ENCODE measurements around the gene KLRC4. TPM values are rescaled to one million over a fixed set of nuclear protein-coding genes. Genes with fewer than 3 reads are reported as not detected.
"Not testable (repeated sequence)": the region's sequence is repeated elsewhere in the genome, so short reads cannot be mapped to it uniquely, and the experiment has no call there.

KLRC4 gene
- total RNA-seq, 2 donors from 2014 or later, result not detected

DNA sequence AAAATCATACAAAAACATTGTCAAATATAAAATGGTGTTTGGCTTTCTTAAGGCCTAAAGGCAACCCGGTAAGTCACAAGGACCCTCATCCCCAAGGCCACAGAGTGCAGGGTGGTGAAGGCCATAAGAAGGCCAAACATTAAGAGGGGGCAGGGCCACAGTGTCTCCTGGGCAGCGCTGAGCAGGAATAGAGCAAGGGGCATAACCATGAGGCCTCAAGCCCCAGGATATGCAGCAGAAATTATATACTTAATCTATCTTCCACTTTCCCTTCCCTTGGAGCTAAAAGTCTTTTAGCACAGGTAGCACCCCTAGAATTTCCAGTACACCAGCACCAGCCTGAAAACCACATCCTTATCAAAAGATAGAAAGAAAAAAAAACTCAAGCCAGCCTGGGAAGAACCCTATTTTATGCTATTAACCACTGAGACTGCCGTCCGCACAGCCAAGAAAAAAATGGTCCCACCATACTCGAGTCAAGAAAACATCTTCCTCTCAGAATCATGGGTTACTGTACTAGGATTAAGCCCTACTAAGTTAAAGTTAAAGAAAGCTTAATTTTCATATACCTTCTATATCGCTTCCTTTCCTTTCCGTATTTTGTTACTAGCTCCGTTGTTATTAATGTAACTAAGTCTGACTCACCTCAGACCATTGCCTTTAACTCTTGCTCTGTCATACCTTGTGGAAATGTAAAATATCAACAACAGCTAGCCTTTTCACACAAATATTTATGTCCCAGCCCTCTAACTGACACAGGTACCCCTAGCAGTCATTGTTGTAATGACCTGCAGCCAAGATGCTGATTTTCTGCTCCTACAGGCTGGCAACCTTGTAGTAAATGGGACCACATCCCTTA is 39.8 kb downstream of the KLRC4 start:
- Histone ChIP-seq H3K4me3 (no peak overlapping the region), H3K9me3 (no peaks in the 10 kb centered on the region), H3K27me3 (no peaks in the 10 kb centered on the region), H3K4me1 (peaks cover 0 to 12% of the 10 kb centered on the region in 2 donors), H3K36me3 (no peaks in the 10 kb centered on the region), H3K27ac (no peak overlapping the region)
- TF ChIP-seq, protein P1, sequence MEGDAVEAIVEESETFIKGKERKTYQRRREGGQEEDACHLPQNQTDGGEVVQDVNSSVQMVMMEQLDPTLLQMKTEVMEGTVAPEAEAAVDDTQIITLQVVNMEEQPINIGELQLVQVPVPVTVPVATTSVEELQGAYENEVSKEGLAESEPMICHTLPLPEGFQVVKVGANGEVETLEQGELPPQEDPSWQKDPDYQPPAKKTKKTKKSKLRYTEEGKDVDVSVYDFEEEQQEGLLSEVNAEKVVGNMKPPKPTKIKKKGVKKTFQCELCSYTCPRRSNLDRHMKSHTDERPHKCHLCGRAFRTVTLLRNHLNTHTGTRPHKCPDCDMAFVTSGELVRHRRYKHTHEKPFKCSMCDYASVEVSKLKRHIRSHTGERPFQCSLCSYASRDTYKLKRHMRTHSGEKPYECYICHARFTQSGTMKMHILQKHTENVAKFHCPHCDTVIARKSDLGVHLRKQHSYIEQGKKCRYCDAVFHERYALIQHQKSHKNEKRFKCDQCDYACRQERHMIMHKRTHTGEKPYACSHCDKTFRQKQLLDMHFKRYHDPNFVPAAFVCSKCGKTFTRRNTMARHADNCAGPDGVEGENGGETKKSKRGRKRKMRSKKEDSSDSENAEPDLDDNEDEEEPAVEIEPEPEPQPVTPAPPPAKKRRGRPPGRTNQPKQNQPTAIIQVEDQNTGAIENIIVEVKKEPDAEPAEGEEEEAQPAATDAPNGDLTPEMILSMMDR (IDR thresholded peaks at IDR 0.05), result no peak
- no peak for DNase-seq (ENCODE audit: low spot score)

DNA sequence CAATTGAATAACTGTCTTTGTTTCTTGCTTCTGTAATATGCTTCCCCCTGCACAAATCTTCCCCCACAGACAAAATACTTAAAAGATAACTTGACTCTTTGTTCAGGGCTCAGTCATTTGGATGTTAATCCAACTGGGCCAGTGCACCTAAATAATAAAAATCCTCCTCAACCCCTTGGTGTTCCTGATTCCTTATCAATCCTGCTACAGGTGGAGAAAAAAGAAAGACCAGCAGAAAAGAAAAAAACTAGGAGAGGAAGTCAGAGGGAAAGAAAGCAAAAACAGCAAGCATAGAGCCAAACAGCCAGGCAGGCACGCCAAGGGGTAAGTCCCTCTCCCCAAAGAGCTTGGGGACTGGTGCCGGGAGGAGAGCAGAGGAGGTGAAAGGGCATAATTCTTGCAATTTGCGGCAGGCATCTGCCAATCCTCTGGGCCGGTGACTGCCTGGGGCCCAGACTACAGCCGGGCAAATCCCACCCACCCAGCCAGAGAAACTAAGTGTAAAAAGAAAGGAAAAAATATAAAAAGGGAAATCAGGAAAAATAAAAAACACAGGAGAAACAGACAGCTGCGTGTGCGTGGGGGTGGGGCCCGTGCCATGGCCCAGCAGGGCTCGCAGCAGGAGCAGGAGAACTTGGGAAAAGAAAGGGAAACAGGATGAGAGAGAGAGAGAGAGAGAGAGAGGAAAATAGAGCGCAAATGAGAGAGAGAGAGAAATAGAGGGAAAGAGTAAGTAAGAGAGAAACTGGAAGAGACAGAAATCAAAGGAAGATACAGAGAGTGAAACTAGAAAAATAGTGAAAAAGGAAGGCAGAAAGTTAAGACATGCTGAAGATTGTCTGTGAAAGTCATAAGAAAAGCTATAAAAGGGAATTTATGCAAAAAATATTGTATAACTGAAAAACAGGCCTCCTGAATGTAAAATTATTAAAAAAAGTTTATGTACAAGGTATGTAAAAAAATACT is 41.1 kb downstream of the KLRC4 start:
- no peak for DNase-seq (ENCODE audit: low spot score)
- Histone ChIP-seq H3K4me3 (peak overlapping the region in 1 of 2 donors; percentile 4), H3K9me3 (no peaks in the 10 kb centered on the region)

DNA sequence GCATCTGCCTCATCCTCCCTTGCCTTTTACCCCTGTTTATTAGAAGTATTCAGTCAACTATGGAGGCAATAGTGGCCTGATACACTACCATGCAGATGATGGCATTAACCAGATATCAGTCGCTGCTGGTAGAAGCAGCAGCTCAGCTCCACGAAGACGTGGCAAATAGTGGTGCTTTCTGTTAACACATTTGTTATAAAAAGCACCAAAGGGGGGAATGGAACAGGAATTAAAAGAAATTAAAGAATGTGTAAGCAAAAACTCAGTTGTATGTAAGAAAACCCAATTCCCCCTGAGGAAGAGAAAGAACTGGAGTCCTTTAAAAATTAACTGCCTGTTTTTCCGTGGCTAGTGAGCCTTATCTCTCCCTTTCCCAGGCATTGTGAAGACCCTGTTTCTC is 41.8 kb downstream of the KLRC4 start:
- peaks cover 0 to 12% of the 10 kb centered on the region in 2 donors for H3K4me1 ChIP-seq

More for the DNA sequence above, 41.1 kb downstream of the KLRC4 start:
- Histone ChIP-seq H3K27ac (peak overlapping the region; percentile 38 to 61), H3K27me3 (no peaks in the 10 kb centered on the region), H3K36me3 (no peaks in the 10 kb centered on the region), H3K4me1 (peaks cover 0 to 12% of the 10 kb centered on the region in 2 donors)
- TF ChIP-seq, protein P1 (IDR thresholded peaks at IDR 0.05), result no peak

DNA sequence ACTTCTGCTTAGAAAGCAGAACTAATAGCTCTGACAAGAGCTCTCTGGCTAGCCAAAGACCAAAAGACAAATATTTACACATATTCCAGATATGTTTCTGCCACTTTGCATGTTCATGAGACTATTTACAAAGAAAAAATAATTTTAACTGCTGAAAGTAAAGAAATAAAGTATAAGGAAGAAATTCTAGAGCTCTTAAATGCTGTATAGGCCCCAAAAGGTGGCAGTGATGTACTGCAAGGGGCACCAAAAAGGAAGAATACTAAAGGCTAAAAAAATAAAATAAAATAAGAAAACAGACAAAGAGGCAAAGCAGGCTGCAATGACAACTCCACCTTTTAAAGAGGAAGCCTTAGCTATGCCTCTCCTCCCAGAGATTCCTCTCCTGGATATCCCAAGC is 42.7 kb downstream of the KLRC4 start:
- H3K4me1 ChIP-seq, result peaks cover 0 to 13% of the 10 kb centered on the region in 2 donors
- DNase-seq (ENCODE audit: low spot score), result no peak
- peak overlapping the region; percentile 84 to 92 for H3K27ac ChIP-seq
- TF ChIP-seq, protein P1 (IDR thresholded peaks at IDR 0.05), result peak in 1 of 2 donors; percentile 31
- no peaks in the 10 kb centered on the region for H3K9me3 ChIP-seq
- no peaks in the 10 kb centered on the region for H3K36me3 ChIP-seq
- no peaks in the 10 kb centered on the region for H3K27me3 ChIP-seq
- H3K4me3 ChIP-seq, result no peak overlapping the region

More for the DNA sequence above, 41.8 kb downstream of the KLRC4 start:
- not testable (repeated sequence) for DNase-seq (ENCODE audit: low spot score); H3K9me3 ChIP-seq; H3K36me3 ChIP-seq; H3K27ac ChIP-seq; H3K27me3 ChIP-seq; H3K4me3 ChIP-seq

DNA sequence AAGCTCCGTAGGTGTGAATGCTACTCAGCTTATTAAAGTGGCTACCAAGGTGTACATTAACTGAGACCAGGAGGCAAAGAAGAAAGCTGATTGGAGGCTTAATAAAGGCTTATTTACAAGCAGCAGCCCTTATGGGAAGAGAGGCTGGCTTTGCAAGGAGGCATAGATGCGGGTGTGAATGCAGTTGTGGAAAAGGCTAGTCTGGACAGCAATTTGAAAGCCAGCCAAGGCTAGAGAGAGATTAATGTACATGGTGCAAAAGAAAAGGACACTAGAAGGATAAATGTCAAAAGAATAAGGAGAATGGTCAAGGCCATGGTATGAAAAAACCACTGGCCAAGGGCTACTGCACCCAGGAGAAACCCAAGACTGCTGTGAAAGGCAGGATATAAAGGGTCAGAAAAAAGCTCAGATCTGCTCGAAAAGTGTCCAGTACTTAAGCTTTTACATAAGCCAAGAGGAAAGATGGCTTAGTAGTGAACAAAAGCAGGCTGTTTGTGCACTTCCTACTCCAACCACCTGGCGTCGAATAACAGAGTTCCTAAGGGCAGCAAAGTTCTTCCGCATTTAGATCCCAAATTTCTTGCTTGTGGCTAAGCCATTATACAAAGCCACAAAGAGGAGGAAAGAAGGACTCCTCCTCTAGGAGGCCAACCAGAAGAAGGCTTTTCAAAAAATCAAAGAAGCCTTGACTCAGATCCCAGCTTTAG is 43.7 kb downstream of the KLRC4 start:
- no peaks in the 10 kb centered on the region for H3K27me3 ChIP-seq
- H3K4me3 ChIP-seq, result peak overlapping the region; percentile 63 to 67
- no peak for DNase-seq (ENCODE audit: low spot score)
- no peaks in the 10 kb centered on the region for H3K36me3 ChIP-seq
- H3K9me3 ChIP-seq, result no peaks in the 10 kb centered on the region
- peak overlapping the region; percentile 84 to 92 for H3K27ac ChIP-seq
- peaks cover 0 to 20% of the 10 kb centered on the region in 2 donors for H3K4me1 ChIP-seq
- TF ChIP-seq, protein P1 (IDR thresholded peaks at IDR 0.05), result peak in 1 of 2 donors; percentile 27
